Measurements from ENCODE around the gene CSNK1G1. TPM values are rescaled to one million over a fixed set of nuclear protein-coding genes. Genes with fewer than 3 reads are reported as not detected.

The CSNK1G1 gene
- total and polyA plus RNA-seq, 2 of the 4 experiments (the other 2 are of a cell fraction), result 7.4 to 29.4 TPM

DNA sequence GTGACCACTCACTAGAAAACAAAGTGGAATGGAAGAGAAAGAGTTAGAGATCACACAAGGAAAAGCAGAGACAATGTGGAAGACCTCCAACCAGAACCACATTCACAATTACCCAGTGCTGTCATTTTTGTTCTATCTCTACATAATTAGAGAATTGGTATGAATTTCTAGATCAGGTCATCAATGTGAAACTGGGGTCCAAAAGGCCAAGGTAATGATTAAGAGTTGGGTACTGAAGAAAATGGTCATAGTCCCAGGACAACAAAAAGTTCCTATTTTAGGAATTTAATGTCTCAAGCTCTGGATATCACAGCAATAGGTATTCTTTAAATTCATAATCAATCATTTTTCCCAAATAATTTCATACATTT, 108.5 kb downstream of the CSNK1G1 start:
- peak overlapping the region; percentile 40; the same call in 1 of the 2 replicates for H3K18ac ChIP-seq (ENCODE audit: low read depth, low read length)
- peak overlapping the region; percentile 42; the same call in 1 of the 2 replicates for H2BK20ac ChIP-seq (ENCODE audit: low read depth, low read length)
- no peak overlapping the region for H3K4me2 ChIP-seq (ENCODE audit: low read depth, low read length)
- no peaks in the 10 kb centered on the region for H3K36me3 ChIP-seq (ENCODE audit: control insufficient read depth, insufficient read depth, low read length)
- no peaks in the 10 kb centered on the region for H3K9me3 ChIP-seq (ENCODE audit: control insufficient read depth, insufficient read depth, low read length)
- H2AK9ac ChIP-seq (replicated peaks; ENCODE audit: low read depth, low read length, poor library complexity), result no peak overlapping the region
- H3K79me1 ChIP-seq (ENCODE audit: low read depth in 1 of 2, low read length in 2 of 2), result peaks cover 15 to 55% of the 10 kb centered on the region in 2 experiments; a peak in 3 of 4 replicates
- peak overlapping the region; percentile 64; the same call in 1 of the 2 replicates for H2AK5ac ChIP-seq (ENCODE audit: low read depth, low read length)
- dilution Hi-C loops (cut with HindIII; ENCODE audit: low sequenced_read_pairs, unreplicated experiment) (no loop called here), intact Hi-C loops (cut with micrococcal nuclease) (no loop called here), in situ Hi-C loops (cut with MboI; ENCODE audit: low sequenced_read_pairs) (no loop called here)
- peak overlapping the region; percentile 42; the same call in 1 of the 2 replicates for H3K14ac ChIP-seq (replicated peaks; ENCODE audit: low read depth, low read length)
- no peak overlapping the region for H4K91ac ChIP-seq (ENCODE audit: insufficient read depth, low read depth, low read length)
- no peak overlapping the region for H3K4me3 ChIP-seq (ENCODE audit: insufficient read depth, low read depth, low read length)
- peaks cover 7% of the 10 kb centered on the region; the same call in 1 of the 2 replicates for H3K9me1 ChIP-seq (ENCODE audit: insufficient read depth, low read length)
- peak overlapping the region; percentile 54 for H2BK5ac ChIP-seq (ENCODE audit: low read depth, low read length, poor library complexity, severe bottlenecking)
- peak overlapping the region; percentile 41; the same call in 1 of the 2 replicates for H2BK120ac ChIP-seq (ENCODE audit: low read depth, low read length)
- ATAC-seq (ENCODE audit: low read depth), result no peak
- peak overlapping the region; percentile 35; the same call in 1 of the 2 replicates for H3K4ac ChIP-seq (ENCODE audit: low read depth, low read length)
- no peak overlapping the region for H3K9ac ChIP-seq (ENCODE audit: low read depth, low read length)
- H3K23ac ChIP-seq (ENCODE audit: low read depth, low read length), result no peak overlapping the region
- POLR2A ChIA-PET (ENCODE audit: unreplicated experiment), result no interaction called here
- no peak overlapping the region for H2BK15ac ChIP-seq (ENCODE audit: low read depth, low read length)
- CTCF ChIA-PET, result no interaction called here
- H3K56ac ChIP-seq (ENCODE audit: extremely low read depth, insufficient read depth, low read length), result no peak overlapping the region
- no peaks in the 10 kb centered on the region for H3K27me3 ChIP-seq (ENCODE audit: control insufficient read depth, insufficient read depth, low read length)
- H3K4me1 ChIP-seq (ENCODE audit: control insufficient read depth, insufficient read depth, low read length), result peaks cover 5% of the 10 kb centered on the region
- H4K20me1 ChIP-seq (ENCODE audit: insufficient read depth, low read length), result peaks cover 26% of the 10 kb centered on the region; the same call in 1 of the 2 replicates
- DNase-seq, result no peak
- no peak overlapping the region for H4K8ac ChIP-seq (ENCODE audit: low read depth in 2 of 2, low read length in 2 of 2)
- TF ChIP-seq CEBPB (IDR thresholded peaks at IDR 0.05; ENCODE audit: low read depth, low read length) (no peak), MXI1 (IDR thresholded peaks at IDR 0.05; ENCODE audit: borderline replicate concordance, low read depth, low read length) (no peak), NFE2L2 (IDR thresholded peaks at IDR 0.05; ENCODE audit: low read depth, low read length) (no peak), MAFK (IDR thresholded peaks at IDR 0.05; ENCODE audit: low read depth, low read length) (no peak)
- no peak overlapping the region for H3K27ac ChIP-seq (ENCODE audit: insufficient read depth, low read length)
- no peak overlapping the region for H2AFZ ChIP-seq (replicated peaks; ENCODE audit: low read length, poor library complexity)
- BruUV-seq (replicated peaks), result no TSS peak
- H4K5ac ChIP-seq (ENCODE audit: low read depth, low read length), result no peak overlapping the region
